Esophagus squamous epithelium (tissue), 5 donors: Measurements from ENCODE around the gene EGFR. TPM values are rescaled to one million over a fixed set of nuclear protein-coding genes. Genes with fewer than 3 reads are reported as not detected.

ENCODE experiments used
- DNase-seq: peaks from one replicate; lab custom pipeline; 2025; lab: John Stamatoyannopoulos, UW
- H3K27ac ChIP-seq, 4 donors: fragments of 200-600 bp; sonication (generic); one replicate each; pipeline ENCODE4 v1.5.1; 2016 to 2019; ENCODE audit warnings: mild to moderate bottlenecking in 1 of 4
- H3K27me3 ChIP-seq, 4 donors: fragments of 200-600 bp; sonication (generic); 1 replicate in 3 of 4; 2 replicates in 1 of 4; pipeline versions ENCODE4 v1.5.1 to v1.6.0; 2017 to 2021; ENCODE audit warnings: antibody characterized with exemption in 1 of 4
- H3K36me3 ChIP-seq, 3 donors: fragments of 200-600 bp; sonication (generic); one replicate each; pipeline ENCODE4 v1.5.1; 2016 to 2019
- H3K4me1 ChIP-seq, 3 donors: fragments of 200-600 bp; sonication (generic); one replicate each; pipeline ENCODE4 v1.5.1; 2017 to 2019
- H3K4me3 ChIP-seq, 4 donors: fragments of 200-600 bp; sonication (generic); 1 replicate in 3 of 4; 2 replicates in 1 of 4; pipeline ENCODE4 v1.5.1; 2016 to 2019; ENCODE audit warnings: mild to moderate bottlenecking in 2 of 4, moderate library complexity in 1 of 4
- H3K9me3 ChIP-seq, 3 donors: fragments of 200-600 bp; sonication (generic); one replicate each; pipeline ENCODE4 v1.5.1; 2016 to 2019
- CTCF ChIP-seq, 6 experiments: fragments of 450-650 bp in 4 of 6; fragments of 200-600 bp in 2 of 6; sonication (generic) in 2 of 6; IDR thresholded peaks; one replicate each; pipeline ENCODE4 v1.5.1; 2016 to 2019; ENCODE audit warnings: antibody characterized with exemption in 6 of 6, mild to moderate bottlenecking in 4 of 6, moderate library complexity in 4 of 6
- POLR2A ChIP-seq, 4 donors: fragments of 450-650 bp; IDR thresholded peaks; one replicate each; pipeline ENCODE4 v1.6.1; 2017; ENCODE audit warnings: antibody characterized with exemption in 4 of 4, mild to moderate bottlenecking in 4 of 4, moderate library complexity in 3 of 4
- WGBS, 2 donors: methylation state at CpG; one replicate each; pipeline ENCODE4 v1.1.5; 2018; 5-methylcytosine and 5-hydroxymethylcytosine counted together
- intact Hi-C: fragments of 100-400 bp; cut with DNase I; formaldehyde crosslinking; loops from one replicate; pipeline ENCODE4 v1.15.0; 2022
- total RNA-seq, 4 donors: library from RNA; depleted of rRNA; stranded (reverse); fragments of >200 nt; gene quantifications; one replicate each; pipeline ENCODE4 v1.1.0, GENCODE V29; 2016
- donor health status: DM: yes; HTN: yes; CAD: no.

The EGFR gene
- total RNA-seq, 4 donors from 2014 or later: 66.1 to 108 (median 72.3) TPM

- TF ChIP-seq POLR2A (IDR thresholded peaks at IDR 0.05): no peak
- TF ChIP-seq CTCF (IDR thresholded peaks at IDR 0.05): no peak
- Histone ChIP-seq H3K27ac (peak overlapping the region; percentile 82 to 86 (median 85)), H3K36me3 (no peaks in the 10 kb centered on the region), H3K9me3 (no peaks in the 10 kb centered on the region), H3K4me3 (no peak overlapping the region), H3K4me1 (peaks cover 38 to 81% (median 54%) of the 10 kb centered on the region in 3 donors), H3K27me3 (no peaks in the 10 kb centered on the region)
- intact Hi-C loops: no loop called here
- no peak for DNase-seq
- 43 to 45% methylated on average over 1 of the region's 1 CpG for WGBS, 2 donors
Measured at GRCh38 chr7:55056068-55056467, 37.3 kb downstream of the EGFR start.

GRCh38 chr7:55056577-55057480 is 38.0 kb downstream of the EGFR start:
- Histone ChIP-seq H3K36me3 (no peaks in the 10 kb centered on the region), H3K27ac (peak overlapping the region; percentile 82 to 86 (median 85)), H3K4me3 (no peak overlapping the region), H3K9me3 (no peaks in the 10 kb centered on the region), H3K27me3 (no peaks in the 10 kb centered on the region), H3K4me1 (peaks cover 32 to 81% (median 53%) of the 10 kb centered on the region in 3 donors)
- no peak for DNase-seq
- WGBS, 2 donors: 37 to 55% methylated on average over 13 to 14 of the region's 15 CpGs
- intact Hi-C loops: no loop called here
- TF ChIP-seq POLR2A (IDR thresholded peaks at IDR 0.05) (no peak), CTCF (IDR thresholded peaks at IDR 0.05) (no peak)

- no peak overlapping the region for H3K4me3 ChIP-seq
- TF ChIP-seq CTCF (IDR thresholded peaks at IDR 0.05): no peak
- no peak for TF ChIP-seq POLR2A (IDR thresholded peaks at IDR 0.05)
- no peaks in the 10 kb centered on the region for H3K9me3 ChIP-seq
- DNase-seq: no peak
- H3K4me1 ChIP-seq: peaks cover 22 to 74% (median 43%) of the 10 kb centered on the region in 3 donors
- H3K27ac ChIP-seq: no peak overlapping the region
- no peaks in the 10 kb centered on the region for H3K36me3 ChIP-seq
- no peaks in the 10 kb centered on the region for H3K27me3 ChIP-seq
- WGBS, 2 donors: 94% methylated on average over 10 of the region's 10 CpGs
- intact Hi-C loops: no loop called here
Measured at GRCh38 chr7:55058314-55058713, 39.5 kb downstream of the EGFR start.

GRCh38 chr7:55059021-55059420 is 40.2 kb downstream of the EGFR start:
- no peaks in the 10 kb centered on the region for H3K9me3 ChIP-seq
- DNase-seq: no peak
- no peaks in the 10 kb centered on the region for H3K36me3 ChIP-seq
- WGBS, 2 donors: 67 to 81% methylated on average over 2 of the region's 2 CpGs
- H3K4me1 ChIP-seq: peaks cover 18 to 72% (median 41%) of the 10 kb centered on the region in 3 donors
- no peak overlapping the region for H3K4me3 ChIP-seq
- no peak overlapping the region for H3K27ac ChIP-seq
- no peaks in the 10 kb centered on the region for H3K27me3 ChIP-seq
- TF ChIP-seq POLR2A (IDR thresholded peaks at IDR 0.05) (no peak), CTCF (IDR thresholded peaks at IDR 0.05) (no peak)
- intact Hi-C loops: no loop called here

- intact Hi-C loops: no loop called here
- DNase-seq: no peak
- TF ChIP-seq CTCF (IDR thresholded peaks at IDR 0.05) (no peak), POLR2A (IDR thresholded peaks at IDR 0.05) (no peak)
- H3K9me3 ChIP-seq: no peaks in the 10 kb centered on the region
- H3K27ac ChIP-seq: peak overlapping the region in 2 of 4 donors; percentile 31 to 46
- no peaks in the 10 kb centered on the region for H3K27me3 ChIP-seq
- WGBS, 2 donors: 82% methylated on average over 2 of the region's 2 CpGs
- peaks cover 11 to 72% (median 38%) of the 10 kb centered on the region in 3 donors for H3K4me1 ChIP-seq
- no peak overlapping the region for H3K4me3 ChIP-seq
- no peaks in the 10 kb centered on the region for H3K36me3 ChIP-seq
Measured at GRCh38 chr7:55060085-55060484, 41.3 kb downstream of the EGFR start.
